ENCODE measurements around the gene STAG2. TPM values are rescaled to one million over a fixed set of nuclear protein-coding genes. Genes with fewer than 3 reads are reported as not detected.
"Not testable (repeated sequence)": the region's sequence is repeated elsewhere in the genome, so short reads cannot be mapped to it uniquely, and the experiment has no call there.

STAG2 gene
- total and polyA plus RNA-seq, 2 donors (not counting 1 experiment from before 2014, with no cell fraction given): 56.6 to 96.4 TPM

DNA sequence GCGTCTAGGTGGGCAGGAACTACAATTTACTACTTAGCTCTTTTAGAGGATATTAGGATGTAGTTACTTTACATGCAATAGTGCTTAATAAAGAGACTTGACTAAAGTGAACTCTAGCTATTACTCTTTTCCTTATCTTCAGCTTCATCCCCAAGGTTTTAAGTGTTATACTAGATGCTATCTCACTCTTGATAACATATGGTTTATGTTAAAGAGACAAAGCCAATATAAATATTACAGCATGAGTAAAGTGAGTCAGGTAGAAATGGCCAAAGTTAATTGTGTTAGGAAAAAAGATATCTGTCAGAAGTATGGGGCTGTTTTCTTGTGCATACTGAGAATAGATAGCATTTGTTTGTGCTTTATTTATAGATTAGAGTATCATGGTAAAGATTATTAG, 80.5 kb downstream of the STAG2 start:
- DNase-seq (ENCODE audit: low read depth in 2 of 2): no peak
- Histone ChIP-seq H3K4me1 (ENCODE audit: control insufficient read depth, extremely low read depth, insufficient read depth, low read length) (no peaks in the 10 kb centered on the region), H3K4me3 (replicated peaks in 1 of 4; ENCODE audit: control extremely low read depth in 1 of 4, insufficient read depth in 1 of 4, low read depth in 3 of 4, low read length in 4 of 4) (no peak overlapping the region), H3K79me2 (ENCODE audit: control insufficient read depth, insufficient read depth, low read length) (no peaks in the 10 kb centered on the region), H4K20me1 (ENCODE audit: control insufficient read depth, extremely low read depth, insufficient read depth, low read length) (no peaks in the 10 kb centered on the region), H2AFZ (ENCODE audit: low read length) (no peak overlapping the region), H3K4me2 (ENCODE audit: extremely low read depth, insufficient read depth, low read length) (no peak overlapping the region), H3K9me3 (ENCODE audit: control insufficient read depth, insufficient read depth, low read depth, low read length) (no peaks in the 10 kb centered on the region), H3K36me3 (ENCODE audit: control insufficient read depth, insufficient read depth, low read length) (no peaks in the 10 kb centered on the region), H3K9ac (ENCODE audit: insufficient read depth, low read length) (no peak overlapping the region), H3K27me3 (ENCODE audit: control insufficient read depth, insufficient read depth, low read length) (no peaks in the 10 kb centered on the region), H3K27ac (ENCODE audit: insufficient read depth, low read length) (no peak overlapping the region)
- TF ChIP-seq, protein P1, sequence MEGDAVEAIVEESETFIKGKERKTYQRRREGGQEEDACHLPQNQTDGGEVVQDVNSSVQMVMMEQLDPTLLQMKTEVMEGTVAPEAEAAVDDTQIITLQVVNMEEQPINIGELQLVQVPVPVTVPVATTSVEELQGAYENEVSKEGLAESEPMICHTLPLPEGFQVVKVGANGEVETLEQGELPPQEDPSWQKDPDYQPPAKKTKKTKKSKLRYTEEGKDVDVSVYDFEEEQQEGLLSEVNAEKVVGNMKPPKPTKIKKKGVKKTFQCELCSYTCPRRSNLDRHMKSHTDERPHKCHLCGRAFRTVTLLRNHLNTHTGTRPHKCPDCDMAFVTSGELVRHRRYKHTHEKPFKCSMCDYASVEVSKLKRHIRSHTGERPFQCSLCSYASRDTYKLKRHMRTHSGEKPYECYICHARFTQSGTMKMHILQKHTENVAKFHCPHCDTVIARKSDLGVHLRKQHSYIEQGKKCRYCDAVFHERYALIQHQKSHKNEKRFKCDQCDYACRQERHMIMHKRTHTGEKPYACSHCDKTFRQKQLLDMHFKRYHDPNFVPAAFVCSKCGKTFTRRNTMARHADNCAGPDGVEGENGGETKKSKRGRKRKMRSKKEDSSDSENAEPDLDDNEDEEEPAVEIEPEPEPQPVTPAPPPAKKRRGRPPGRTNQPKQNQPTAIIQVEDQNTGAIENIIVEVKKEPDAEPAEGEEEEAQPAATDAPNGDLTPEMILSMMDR (conservative IDR thresholded peaks at IDR 0.05 in 1 of 2, IDR thresholded peaks at IDR 0.05 in 1 of 2; ENCODE audit: low read depth in 1 of 2, low read length in 2 of 2): no peak
- no peak for TF ChIP-seq EZH2 (IDR thresholded peaks at IDR 0.05; ENCODE audit: low read length, missing control alignments)

DNA sequence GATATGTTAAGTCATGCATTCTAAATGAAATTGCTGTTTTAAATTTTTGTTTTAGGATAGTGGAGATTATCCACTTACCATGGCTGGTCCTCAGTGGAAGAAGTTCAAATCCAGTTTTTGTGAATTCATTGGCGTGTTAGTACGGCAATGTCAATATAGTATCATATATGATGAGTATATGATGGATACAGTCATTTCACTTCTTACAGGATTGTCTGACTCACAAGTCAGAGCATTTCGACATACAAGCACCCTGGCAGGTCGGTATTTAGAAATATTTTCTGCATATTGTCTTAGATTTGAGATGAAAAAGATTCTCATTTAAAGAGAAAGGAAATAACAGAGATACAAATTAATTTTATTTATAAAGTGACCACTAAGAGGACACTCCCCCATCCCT, 83.6 kb downstream of the STAG2 start:
- no peaks in the 10 kb centered on the region for H4K20me1 ChIP-seq (ENCODE audit: control insufficient read depth, extremely low read depth, insufficient read depth, low read length)
- no peak overlapping the region for H3K4me2 ChIP-seq (ENCODE audit: extremely low read depth, insufficient read depth, low read length)
- H3K36me3 ChIP-seq (ENCODE audit: control insufficient read depth, insufficient read depth, low read length): no peaks in the 10 kb centered on the region
- no peaks in the 10 kb centered on the region for H3K27me3 ChIP-seq (ENCODE audit: control insufficient read depth, insufficient read depth, low read length)
- no peaks in the 10 kb centered on the region for H3K9me3 ChIP-seq (ENCODE audit: control insufficient read depth, insufficient read depth, low read depth, low read length)
- no peak overlapping the region for H3K9ac ChIP-seq (ENCODE audit: insufficient read depth, low read length)
- no peak overlapping the region for H3K4me3 ChIP-seq (replicated peaks in 1 of 4; ENCODE audit: control extremely low read depth in 1 of 4, insufficient read depth in 1 of 4, low read depth in 3 of 4, low read length in 4 of 4)
- H3K79me2 ChIP-seq (ENCODE audit: control insufficient read depth, insufficient read depth, low read length): no peaks in the 10 kb centered on the region
- no peak overlapping the region for H3K27ac ChIP-seq (ENCODE audit: insufficient read depth, low read length)
- TF ChIP-seq, protein P1 (conservative IDR thresholded peaks at IDR 0.05 in 1 of 2, IDR thresholded peaks at IDR 0.05 in 1 of 2; ENCODE audit: low read depth in 1 of 2, low read length in 2 of 2): no peak
- TF ChIP-seq EZH2 (IDR thresholded peaks at IDR 0.05; ENCODE audit: low read length, missing control alignments): no peak
- no peak for DNase-seq (ENCODE audit: low read depth in 2 of 2)
- H2AFZ ChIP-seq (ENCODE audit: low read length): no peak overlapping the region
- H3K4me1 ChIP-seq (ENCODE audit: control insufficient read depth, extremely low read depth, insufficient read depth, low read length): no peaks in the 10 kb centered on the region

DNA sequence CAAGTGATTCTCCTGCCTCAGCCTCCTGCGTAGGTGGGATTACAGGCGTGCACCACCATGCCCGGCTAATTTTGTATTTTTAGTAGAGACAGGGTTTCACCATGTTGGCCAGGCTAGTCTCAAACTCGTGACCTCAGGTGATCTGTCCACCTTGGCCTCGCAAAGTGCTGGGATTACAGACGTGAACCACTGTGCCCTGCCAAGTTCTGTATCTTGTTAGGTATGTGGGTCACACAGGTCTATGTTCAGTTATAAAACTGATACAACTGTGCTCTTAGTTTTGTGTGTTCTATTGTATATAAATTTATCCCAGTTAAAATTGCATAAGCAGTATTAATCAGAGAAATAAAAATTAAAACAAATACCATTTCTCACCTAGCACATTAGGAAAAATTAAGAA, 122.9 kb downstream of the STAG2 start:
- H3K4me3 ChIP-seq (replicated peaks in 1 of 4; ENCODE audit: control extremely low read depth in 1 of 4, insufficient read depth in 1 of 4, low read depth in 3 of 4, low read length in 4 of 4); H2AFZ ChIP-seq (ENCODE audit: low read length); H3K36me3 ChIP-seq (ENCODE audit: control insufficient read depth, insufficient read depth, low read length); H3K27me3 ChIP-seq (ENCODE audit: control insufficient read depth, insufficient read depth, low read length); H3K9ac ChIP-seq (ENCODE audit: insufficient read depth, low read length); H4K20me1 ChIP-seq (ENCODE audit: control insufficient read depth, extremely low read depth, insufficient read depth, low read length); H3K4me2 ChIP-seq (ENCODE audit: extremely low read depth, insufficient read depth, low read length); H3K4me1 ChIP-seq (ENCODE audit: control insufficient read depth, extremely low read depth, insufficient read depth, low read length); H3K27ac ChIP-seq (ENCODE audit: insufficient read depth, low read length); H3K9me3 ChIP-seq (ENCODE audit: control insufficient read depth, insufficient read depth, low read depth, low read length); DNase-seq (ENCODE audit: low read depth in 2 of 2); H3K79me2 ChIP-seq (ENCODE audit: control insufficient read depth, insufficient read depth, low read length): not testable (repeated sequence)

All from fibroblast of lung (primary cell).